ENCODE results near the gene FBXO17. TPM values are rescaled to one million over a fixed set of nuclear protein-coding genes. Genes with fewer than 3 reads are reported as not detected.

FBXO17 gene
- total and polyA plus RNA-seq, 12 donors = 4.1 to 18.7 (median 9.4) TPM

GRCh38 chr19:38979812-38980211, 4.3 kb upstream of the FBXO17 start:
- H3K4me3 ChIP-seq = no peak overlapping the region
- WGBS, 4 donors = 65 to 85% (median 78%) methylated on average over 4 to 5 of the region's 5 CpGs
- no peaks in the 10 kb centered on the region for H3K9me3 ChIP-seq (replicated peaks in 1 of 3)
- H3K27ac ChIP-seq = no peak overlapping the region
- no peak for DNase-seq
- no peaks in the 10 kb centered on the region for H3K36me3 ChIP-seq (replicated peaks in 1 of 2)
- TF ChIP-seq POLR2A (IDR thresholded peaks at IDR 0.05) (no peak), CTCF (IDR thresholded peaks at IDR 0.05) (no peak)
- peaks cover 4% of the 10 kb centered on the region for H3K27me3 ChIP-seq
- intact Hi-C loops (cut with DNase I) = no loop called here
- peaks cover 0 to 14% of the 10 kb centered on the region in 2 donors for H3K4me1 ChIP-seq (replicated peaks in 1 of 2)

GRCh38 chr19:38978326-38978689, 2.8 kb upstream of the FBXO17 start:
- H3K4me3 ChIP-seq = no peak overlapping the region
- no peaks in the 10 kb centered on the region for H3K36me3 ChIP-seq (replicated peaks in 1 of 2)
- H3K27me3 ChIP-seq = peaks cover 4% of the 10 kb centered on the region
- intact Hi-C loops (cut with DNase I) = no loop called here
- no peak for DNase-seq
- no peak overlapping the region for H3K27ac ChIP-seq
- TF ChIP-seq POLR2A (IDR thresholded peaks at IDR 0.05) = no peak
- TF ChIP-seq CTCF (IDR thresholded peaks at IDR 0.05) = no peak
- H3K4me1 ChIP-seq (replicated peaks in 1 of 2) = peaks cover 0 to 21% of the 10 kb centered on the region in 2 donors
- WGBS, 4 donors = 36 to 77% (median 74%) methylated on average over 2 to 3 of the region's 3 CpGs
- H3K9me3 ChIP-seq (replicated peaks in 1 of 3) = no peaks in the 10 kb centered on the region

GRCh38 chr19:38977445-38978325, 2.1 kb upstream of the FBXO17 start:
- TF ChIP-seq POLR2A (IDR thresholded peaks at IDR 0.05) = no peak
- TF ChIP-seq CTCF (IDR thresholded peaks at IDR 0.05) = no peak
- Histone ChIP-seq H3K27ac (no peak overlapping the region), H3K36me3 (replicated peaks in 1 of 2) (no peaks in the 10 kb centered on the region), H3K9me3 (replicated peaks in 1 of 3) (no peaks in the 10 kb centered on the region), H3K27me3 (peaks cover 4% of the 10 kb centered on the region), H3K4me1 (replicated peaks in 1 of 2) (peaks cover 0 to 21% of the 10 kb centered on the region in 2 donors), H3K4me3 (no peak overlapping the region)
- no peak for DNase-seq
- WGBS, 4 donors = 76 to 79% (median 77%) methylated on average over 12 to 15 of the region's 15 CpGs
- intact Hi-C loops (cut with DNase I) = no loop called here

GRCh38 chr19:38975861-38976271, 324 bp upstream of the FBXO17 start:
- DNase-seq = peak in 2 of 7 donors; percentile 26 to 28

More at GRCh38 chr19:38975861-38976271, 324 bp upstream of the FBXO17 start:
- H3K4me1 ChIP-seq (replicated peaks in 1 of 2) = peaks cover 0 to 21% of the 10 kb centered on the region in 2 donors
- intact Hi-C loops (cut with DNase I) = no loop called here
- no peaks in the 10 kb centered on the region for H3K9me3 ChIP-seq (replicated peaks in 1 of 3)
- H3K36me3 ChIP-seq (replicated peaks in 1 of 2) = no peaks in the 10 kb centered on the region
- peak overlapping the region in 2 of 4 donors; percentile 13 to 67 for H3K4me3 ChIP-seq
- H3K27ac ChIP-seq = peak overlapping the region in 3 of 5 donors; percentile 4 to 81 (median 80)
- peaks cover 4% of the 10 kb centered on the region for H3K27me3 ChIP-seq
- 6 to 17% (median 9%) methylated on average over 6 to 21 of the region's 22 CpGs for WGBS, 4 donors
- TF ChIP-seq CTCF (IDR thresholded peaks at IDR 0.05) (no peak), POLR2A (IDR thresholded peaks at IDR 0.05) (no peak)

All from adrenal gland (tissue), 12 donors.